ENCODE results near the gene STRA8.

Gene STRA8

DNA sequence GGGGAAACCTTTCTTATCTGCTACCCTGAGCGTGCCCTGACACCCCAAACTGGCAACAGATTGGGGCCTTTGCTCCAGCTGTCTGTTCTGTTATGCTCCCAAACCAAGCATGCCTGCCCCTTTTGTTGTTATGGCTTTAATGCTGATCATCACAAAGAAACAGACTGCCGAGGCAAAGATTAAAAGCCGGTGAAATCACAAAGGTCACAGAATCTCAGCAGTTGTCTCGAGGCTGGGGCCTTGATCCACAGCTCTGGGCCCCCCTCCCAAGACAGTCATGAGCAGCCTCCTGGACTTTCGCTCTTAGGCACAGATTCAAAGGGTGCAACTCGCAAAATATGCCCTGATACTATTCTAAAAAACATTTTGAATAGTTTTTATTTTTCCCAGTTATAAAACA, 65.6 kb downstream of the STRA8 start:
- H3K9me3 ChIP-seq (ENCODE audit: insufficient read depth, low read length), result peaks cover 13% of the 10 kb centered on the region; the same call in 1 of the 2 replicates
- no peaks in the 10 kb centered on the region for H3K36me3 ChIP-seq (ENCODE audit: insufficient read depth, insufficient read length, low read length)
- no peaks in the 10 kb centered on the region for H3K27me3 ChIP-seq (ENCODE audit: insufficient read depth, insufficient read length)
- TF ChIP-seq SUZ12 (IDR thresholded peaks at IDR 0.05; ENCODE audit: extremely low read depth, insufficient read depth, insufficient read length) (no peak), ZNF274 (IDR thresholded peaks at IDR 0.05; ENCODE audit: low read depth, low read length) (no peak), YY1 (IDR thresholded peaks at IDR 0.05; ENCODE audit: insufficient read depth, insufficient read length) (no peak)
- H3K4me1 ChIP-seq (ENCODE audit: insufficient read depth, insufficient read length), result no peaks in the 10 kb centered on the region
- H3K4me3 ChIP-seq (ENCODE audit: insufficient read length, low read depth), result no peak overlapping the region
- DNase-seq (ENCODE audit: low read depth, low spot score), result no peak
- H3K9ac ChIP-seq (ENCODE audit: insufficient read length, low read depth), result no peak overlapping the region

DNA sequence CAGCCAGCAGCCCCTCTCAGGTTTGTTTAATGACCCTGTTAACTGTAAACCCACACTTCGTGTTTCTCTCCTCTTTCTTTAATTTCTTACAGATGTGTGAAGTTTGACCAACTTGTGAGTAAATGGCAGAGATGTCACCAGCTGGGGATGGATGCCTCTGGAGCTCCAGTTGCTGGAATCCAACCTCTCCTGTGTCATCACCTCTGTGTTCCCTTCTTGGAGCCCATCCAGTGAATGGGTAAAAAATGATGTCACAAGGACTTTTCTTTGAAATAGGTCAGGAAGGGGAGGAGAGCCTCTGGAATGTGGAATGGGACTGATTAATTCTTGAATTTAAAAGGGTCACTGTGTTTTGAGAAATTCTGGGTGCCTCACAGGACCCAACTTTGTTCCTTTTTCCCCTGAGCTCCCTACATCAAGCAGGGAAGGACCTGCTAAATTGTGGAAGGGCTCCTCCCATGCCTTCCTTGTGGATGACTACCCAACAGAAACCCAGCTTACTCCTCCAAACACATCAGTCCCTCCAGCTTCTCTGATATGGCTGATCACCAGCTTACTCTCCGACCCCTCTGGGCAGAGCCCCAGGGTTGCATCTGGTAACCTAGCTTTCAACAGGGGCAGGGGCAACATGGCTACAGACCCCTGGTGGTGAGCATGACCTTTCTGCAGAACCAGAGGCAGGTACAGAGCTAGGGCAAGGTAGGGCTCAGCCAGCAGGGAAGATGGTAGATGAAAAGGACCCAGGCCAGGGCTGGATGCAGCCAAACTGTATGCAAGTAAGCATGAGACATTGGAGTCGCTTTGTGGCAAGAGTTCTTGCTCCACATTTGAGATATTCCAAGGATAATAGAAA, 67.5 kb downstream of the STRA8 start:
- Histone ChIP-seq H3K27me3 (ENCODE audit: insufficient read depth, insufficient read length) (no peaks in the 10 kb centered on the region), H3K4me3 (ENCODE audit: insufficient read length, low read depth) (no peak overlapping the region), H3K9ac (ENCODE audit: insufficient read length, low read depth) (no peak overlapping the region), H3K36me3 (ENCODE audit: insufficient read depth, insufficient read length, low read length) (no peaks in the 10 kb centered on the region), H3K4me1 (ENCODE audit: insufficient read depth, insufficient read length) (no peaks in the 10 kb centered on the region), H3K9me3 (ENCODE audit: insufficient read depth, low read length) (peaks cover 13% of the 10 kb centered on the region; the same call in 1 of the 2 replicates)
- TF ChIP-seq YY1 (IDR thresholded peaks at IDR 0.05; ENCODE audit: insufficient read depth, insufficient read length), result no peak
- no peak for TF ChIP-seq ZNF274 (IDR thresholded peaks at IDR 0.05; ENCODE audit: low read depth, low read length)
- DNase-seq (ENCODE audit: low read depth, low spot score), result no peak
